Endothelial cell of umbilical vein (primary cell): ENCODE measurements around the gene VEGFA. TPM values are rescaled to one million over a fixed set of nuclear protein-coding genes. Genes with fewer than 3 reads are reported as not detected.

ENCODE experiments used
- BruUV-seq: library from RNA; stranded (reverse); fragments of 400-500 nt; replicated peaks from 2 replicates; lab custom pipeline; 2021; lab: Mats Ljungman, UMichigan
- CTCF ChIA-PET: fragments of 300-600, 350-600 bp; sonication (Branson Sonifier 250); formaldehyde crosslinking; loops from one replicate; lab custom pipeline; 2021; ENCODE audit warnings: antibody characterized with exemption, inconsistent platforms; lab: Charles Lee
- POLR2A ChIA-PET: fragments of 300-600, 350-600 bp; sonication (Branson Sonifier 250); formaldehyde crosslinking; loops from one replicate; lab custom pipeline; 2021; ENCODE audit warnings: antibody characterized with exemption, inconsistent platforms; lab: Charles Lee
- DNase-seq: peaks from one replicate; pipeline ENCODE4 v3.0.0-alpha.2; 2011; ENCODE audit warnings: low read depth, low spot score
- FAIRE-seq: peaks from 2 replicates; lab custom pipeline; 2011; peaks lifted over from hg19 to GRCh38; lab: Jason Lieb, UNC
- H2AFZ ChIP-seq: 2 replicates; pipeline ENCODE4 v1.6.0; 2012; ENCODE audit warnings: low read depth, low read length, control low read depth, inconsistent platforms
- H3K27ac ChIP-seq: 2 replicates; pipeline ENCODE4 v1.5.1; 2011; ENCODE audit warnings: low read depth, mild to moderate bottlenecking, control low read depth, low read length, moderate library complexity; ENCODE audit not compliant: insufficient read depth
- H3K27me3 ChIP-seq, 2 experiments: 2 replicates each; pipeline versions ENCODE4 v1.6.0 to v1.6.1; 2011; ENCODE audit warnings: low read length in 2 of 2, mixed read lengths in 1 of 2; ENCODE audit not compliant: control insufficient read depth in 2 of 2, insufficient read depth in 2 of 2
- H3K36me3 ChIP-seq, 2 experiments: 2 replicates in 1 of 2; 3 replicates in 1 of 2; pipeline ENCODE4 v1.5.1; 2011; ENCODE audit warnings: low read length in 2 of 2, mild to moderate bottlenecking in 1 of 2, moderate library complexity in 1 of 2; ENCODE audit not compliant: control insufficient read depth in 2 of 2, insufficient read depth in 2 of 2; ENCODE audit errors: extremely low read depth in 1 of 2
- H3K4me1 ChIP-seq: 3 replicates; pipeline ENCODE4 v1.5.1; 2011; ENCODE audit warnings: mild to moderate bottlenecking, low read length; ENCODE audit not compliant: control insufficient read depth, insufficient read depth; ENCODE audit errors: extremely low read depth
- H3K4me2 ChIP-seq: 2 replicates; pipeline ENCODE4 v1.6.1; 2011; ENCODE audit warnings: low read length, control low read depth, mixed read lengths; ENCODE audit not compliant: insufficient read depth
- H3K4me3 ChIP-seq, 3 experiments: fragments of 200-600 bp in 1 of 3; sonication (generic), shearing (Covaris generic) in 1 of 3; replicated peaks in 1 of 3; 2 replicates each; pipeline ENCODE4 v1.5.1; 2011 to 2016; ENCODE audit warnings: control low read depth in 3 of 3, low read length in 3 of 3, mild to moderate bottlenecking in 2 of 3, inconsistent platforms in 1 of 3, low read depth in 1 of 3, moderate library complexity in 1 of 3; ENCODE audit not compliant: insufficient read depth in 1 of 3
- H3K79me2 ChIP-seq: 2 replicates; pipeline ENCODE4 v1.6.0; 2012; ENCODE audit warnings: low read length, inconsistent platforms; ENCODE audit not compliant: control insufficient read depth, insufficient read depth
- H3K9ac ChIP-seq: replicated peaks from 2 replicates; pipeline ENCODE3; 2011; ENCODE audit warnings: low read length, control low read depth; ENCODE audit not compliant: insufficient read depth; ENCODE audit errors: extremely low read depth
- H3K9me1 ChIP-seq: replicated peaks from 3 replicates; pipeline ENCODE4 v1.6.0; 2011; ENCODE audit warnings: mild to moderate bottlenecking, low read length; ENCODE audit not compliant: control insufficient read depth, insufficient read depth; ENCODE audit errors: extremely low read depth
- H3K9me3 ChIP-seq: replicated peaks from 2 replicates; pipeline ENCODE4 v1.5.1; 2012; ENCODE audit warnings: low read length, inconsistent platforms; ENCODE audit not compliant: control insufficient read depth, insufficient read depth
- H4K20me1 ChIP-seq: replicated peaks from 2 replicates; pipeline ENCODE3; 2011; ENCODE audit warnings: mild to moderate bottlenecking, low read length; ENCODE audit not compliant: control insufficient read depth, insufficient read depth; ENCODE audit errors: extremely low read depth
- EZH2 ChIP-seq: IDR thresholded peaks from 2 replicates; pipeline ENCODE4 v1.6.1; 2012; ENCODE audit warnings: borderline replicate concordance, low read depth, mild to moderate bottlenecking, moderate library complexity, low read length, inconsistent platforms; ENCODE audit not compliant: severe bottlenecking
- FOS ChIP-seq: IDR thresholded peaks from 2 replicates; pipeline ENCODE4 v1.6.1; 2011; ENCODE audit warnings: mild to moderate bottlenecking, low read length, moderate library complexity, borderline replicate concordance; ENCODE audit not compliant: insufficient read depth
- GATA2 ChIP-seq: IDR thresholded peaks from 2 replicates; pipeline ENCODE4 v1.7.0; 2011; ENCODE audit warnings: low read depth, mild to moderate bottlenecking, moderate library complexity, mixed read lengths, low read length; ENCODE audit not compliant: insufficient read length, insufficient read depth
- JUN ChIP-seq: IDR thresholded peaks from 2 replicates; pipeline ENCODE4 v1.6.1; 2011; ENCODE audit warnings: borderline replicate concordance, low read depth; ENCODE audit not compliant: insufficient read length, insufficient read depth
- MYC ChIP-seq: IDR thresholded peaks from one replicate; pipeline ENCODE4 v1.6.1; 2011; ENCODE audit warnings: mild to moderate bottlenecking, low read depth, low read length
- POLR2A ChIP-seq: IDR thresholded peaks from 2 replicates; pipeline ENCODE4 v1.6.1; 2012; ENCODE audit warnings: low read depth, mild to moderate bottlenecking, control low read depth, low read length
- POLR2AphosphoS5 ChIP-seq: IDR thresholded peaks from 2 replicates; pipeline ENCODE4 v1.6.1; 2012; ENCODE audit warnings: low read depth, mild to moderate bottlenecking, control low read depth, low read length, moderate library complexity; ENCODE audit not compliant: insufficient read depth
- dilution Hi-C: fragments of 300-500 bp; cut with MboI; formaldehyde crosslinking; loops from one replicate; pipeline ENCODE4 v1.15.0; 2019; ENCODE audit warnings: low sequenced_read_pairs; ENCODE audit not compliant: extremely low pct_ligation_motif_present
- intact Hi-C: fragments of 100-400 bp; cut with micrococcal nuclease; formaldehyde crosslinking; loops from one replicate; pipeline ENCODE4 v1.10.0; 2022
- polyA plus RNA-seq, 4 experiments: library from polyadenylated mRNA; depleted of rRNA in 3 of 4; stranded (reverse) in 3 of 4; unstranded in 1 of 4; fragments of >200 nt; gene quantifications; 2 replicates each; pipeline versions ENCODE4 v1.2.1 to v1.2.3, GENCODE V29; 2011 to 2012; ENCODE audit warnings: missing spikeins in 1 of 4
- total RNA-seq: library from RNA; stranded (reverse); gene quantifications from 2 replicates; pipeline ENCODE4 v1.2.3, GENCODE V29; 2021
- TF ChIP-seq, protein P1 (sequence below): IDR thresholded peaks from 2 replicates; pipeline ENCODE4 v1.6.1; 2011; ENCODE audit not compliant: insufficient read depth, insufficient read length
- TF ChIP-seq, protein P2 (sequence below), 2 donors: IDR thresholded peaks; 1 replicate in 1 of 2; 2 replicates in 1 of 2; pipeline ENCODE4 v1.5.1; 2011; ENCODE audit warnings: low read length in 2 of 2, mild to moderate bottlenecking in 2 of 2, moderate library complexity in 2 of 2, control low read depth in 1 of 2, inconsistent platforms in 1 of 2, low read depth in 1 of 2; ENCODE audit not compliant: insufficient read depth in 1 of 2; ENCODE audit errors: extremely low read depth in 1 of 2

Gene VEGFA
- total and polyA plus RNA-seq, 2 donors (not counting 3 experiments of a cell fraction or from before 2014, with no cell fraction given) = 18.1 to 19.9 TPM

DNA sequence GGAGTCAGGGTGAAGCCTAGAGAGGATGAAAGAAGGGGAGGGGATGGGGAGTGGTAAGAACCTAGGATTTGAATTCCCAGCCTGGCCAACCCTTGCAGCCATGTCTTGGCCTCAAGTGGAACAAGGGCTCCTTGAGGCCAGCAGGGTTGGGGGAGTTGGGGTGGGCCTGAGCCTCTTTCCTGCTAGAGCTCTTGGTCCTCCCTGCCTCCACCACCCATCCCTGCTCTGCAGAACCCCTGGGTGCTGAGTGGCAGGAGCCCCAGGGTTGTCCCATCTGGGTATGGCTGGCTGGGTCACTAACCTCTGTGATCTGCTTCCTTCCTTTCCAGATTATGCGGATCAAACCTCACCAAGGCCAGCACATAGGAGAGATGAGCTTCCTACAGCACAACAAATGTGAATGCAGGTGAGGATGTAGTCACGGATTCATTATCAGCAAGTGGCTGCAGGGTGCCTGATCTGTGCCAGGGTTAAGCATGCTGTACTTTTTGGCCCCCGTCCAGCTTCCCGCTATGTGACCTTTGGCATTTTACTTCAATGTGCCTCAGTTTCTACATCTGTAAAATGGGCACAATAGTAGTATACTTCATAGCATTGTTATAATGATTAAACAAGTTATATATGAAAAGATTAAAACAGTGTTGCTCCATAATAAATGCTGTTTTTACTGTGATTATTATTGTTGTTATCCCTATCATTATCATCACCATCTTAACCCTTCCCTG is 8.3 kb downstream of the VEGFA start:
- FAIRE-seq = no peak
- TF ChIP-seq GATA2 (no peak), MYC (no peak), JUN (no peak), POLR2AphosphoS5 (no peak), EZH2 (no peak), FOS (no peak), POLR2A (no peak)
- TF ChIP-seq, protein P1, sequence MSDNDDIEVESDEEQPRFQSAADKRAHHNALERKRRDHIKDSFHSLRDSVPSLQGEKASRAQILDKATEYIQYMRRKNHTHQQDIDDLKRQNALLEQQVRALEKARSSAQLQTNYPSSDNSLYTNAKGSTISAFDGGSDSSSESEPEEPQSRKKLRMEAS = no peak
- TF ChIP-seq, protein P2, sequence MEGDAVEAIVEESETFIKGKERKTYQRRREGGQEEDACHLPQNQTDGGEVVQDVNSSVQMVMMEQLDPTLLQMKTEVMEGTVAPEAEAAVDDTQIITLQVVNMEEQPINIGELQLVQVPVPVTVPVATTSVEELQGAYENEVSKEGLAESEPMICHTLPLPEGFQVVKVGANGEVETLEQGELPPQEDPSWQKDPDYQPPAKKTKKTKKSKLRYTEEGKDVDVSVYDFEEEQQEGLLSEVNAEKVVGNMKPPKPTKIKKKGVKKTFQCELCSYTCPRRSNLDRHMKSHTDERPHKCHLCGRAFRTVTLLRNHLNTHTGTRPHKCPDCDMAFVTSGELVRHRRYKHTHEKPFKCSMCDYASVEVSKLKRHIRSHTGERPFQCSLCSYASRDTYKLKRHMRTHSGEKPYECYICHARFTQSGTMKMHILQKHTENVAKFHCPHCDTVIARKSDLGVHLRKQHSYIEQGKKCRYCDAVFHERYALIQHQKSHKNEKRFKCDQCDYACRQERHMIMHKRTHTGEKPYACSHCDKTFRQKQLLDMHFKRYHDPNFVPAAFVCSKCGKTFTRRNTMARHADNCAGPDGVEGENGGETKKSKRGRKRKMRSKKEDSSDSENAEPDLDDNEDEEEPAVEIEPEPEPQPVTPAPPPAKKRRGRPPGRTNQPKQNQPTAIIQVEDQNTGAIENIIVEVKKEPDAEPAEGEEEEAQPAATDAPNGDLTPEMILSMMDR (IDR thresholded peaks at IDR 0.05; ENCODE audit: extremely low read depth in 1 of 2, insufficient read depth in 1 of 2, low read depth in 1 of 2, low read length in 2 of 2) = no peak
- no peaks in the 10 kb centered on the region for H4K20me1 ChIP-seq
- peaks cover 3 to 30% of the 10 kb centered on the region in 2 experiments for H3K36me3 ChIP-seq
- H3K79me2 ChIP-seq = no peaks in the 10 kb centered on the region
- H2AFZ ChIP-seq = no peak overlapping the region
- H3K4me1 ChIP-seq = peaks cover 6% of the 10 kb centered on the region
- no peaks in the 10 kb centered on the region for H3K9me3 ChIP-seq
- no peak for DNase-seq
- H3K4me3 ChIP-seq = no peak overlapping the region
- dilution Hi-C loops (no loop called here), intact Hi-C loops (no loop called here)
- no peaks in the 10 kb centered on the region for H3K27me3 ChIP-seq
- H3K9ac ChIP-seq = no peak overlapping the region
- BruUV-seq = no TSS peak
- no peak overlapping the region for H3K4me2 ChIP-seq
- ChIA-PET CTCF (interaction anchor here (1.0 to 1.2 kb wide), 2 partner anchors 56 to 301 kb away, joined by 3 read pairs; no protein-coding TSS in a partner anchor), POLR2A (no interaction called here)
- H3K9me1 ChIP-seq = no peaks in the 10 kb centered on the region
- no peak overlapping the region for H3K27ac ChIP-seq
